ENCODE results near the gene FAM210A. TPM values are rescaled to one million over a fixed set of nuclear protein-coding genes. Genes with fewer than 3 reads are reported as not detected.

Gene FAM210A
- total and polyA plus RNA-seq, 2 donors (not counting 1 experiment from before 2014, with no cell fraction given) = 4.2 to 11.4 TPM

- no peak overlapping the region for H2AFZ ChIP-seq (ENCODE audit: insufficient read depth, low read depth, low read length, poor library complexity, severe bottlenecking)
- TF ChIP-seq EZH2 (IDR thresholded peaks at IDR 0.05; ENCODE audit: borderline replicate concordance, insufficient read depth, low read depth, low read length, poor library complexity, severe bottlenecking) = no peak
- no peak for TF ChIP-seq CTCF (IDR thresholded peaks at IDR 0.05)
- WGBS (ENCODE audit: insufficient coverage) = no CpG with 5 or more reads among the region's 16 CpGs
- ChIA-PET POLR2A (no interaction called here), CTCF (no interaction called here)
- no peak overlapping the region for H3K4me3 Mint-ChIP-seq
- ATAC-seq (ENCODE audit: low read depth) (no peak), DNase-seq (no peak)
- H3K27ac ChIP-seq (ENCODE audit: low read length in 2 of 2) = no peak overlapping the region
- intact Hi-C loops (cut with micrococcal nuclease) = no loop called here
- no peak overlapping the region for H3K27ac Mint-ChIP-seq
- H3K9me3 ChIP-seq (ENCODE audit: control extremely low read depth in 1 of 3, control insufficient read depth in 2 of 3, insufficient read depth in 1 of 3, low read length in 2 of 3) = peaks cover 0 to 6% (median 0%) of the 10 kb centered on the region in 3 donors
- no peaks in the 10 kb centered on the region for H3K9me3 Mint-ChIP-seq (ENCODE audit: insufficient read depth)
- H3K9ac ChIP-seq (ENCODE audit: low read length) = no peak overlapping the region
- no peaks in the 10 kb centered on the region for H3K27me3 Mint-ChIP-seq
- H3K4me1 Mint-ChIP-seq = no peaks in the 10 kb centered on the region
- H3K79me2 ChIP-seq (ENCODE audit: control insufficient read depth, insufficient read depth, low read length) = no peaks in the 10 kb centered on the region
- no peaks in the 10 kb centered on the region for H4K20me1 ChIP-seq (ENCODE audit: control insufficient read depth, insufficient read depth, low read length, poor library complexity, severe bottlenecking)
- no peak overlapping the region for H3K4me3 ChIP-seq (ENCODE audit: control extremely low read depth in 1 of 5, extremely low read depth in 1 of 5, insufficient read depth in 1 of 5, low read depth in 2 of 5, low read length in 4 of 5)
- no peaks in the 10 kb centered on the region for H3K4me1 ChIP-seq (ENCODE audit: control insufficient read depth in 2 of 2, insufficient read depth in 2 of 2, low read length in 2 of 2)
- H3K4me2 ChIP-seq (replicated peaks; ENCODE audit: low read depth, low read length, poor library complexity, severe bottlenecking) = no peak overlapping the region
- peaks cover 0 to 13% of the 10 kb centered on the region in 2 experiments for H3K36me3 ChIP-seq (replicated peaks in 1 of 2; ENCODE audit: control extremely low read depth in 1 of 2, control insufficient read depth in 1 of 2, extremely low read depth in 1 of 2, insufficient read depth in 2 of 2, low read length in 1 of 2)
- no peaks in the 10 kb centered on the region for H3K27me3 ChIP-seq (replicated peaks in 1 of 4; ENCODE audit: control extremely low read depth in 1 of 4, control insufficient read depth in 3 of 4, insufficient read depth in 4 of 4, low read length in 3 of 4)
Measured at GRCh38 chr18:13643261-13643751, 83.1 kb downstream of the FAM210A start.

- Mint-ChIP-seq H3K4me1 (no peaks in the 10 kb centered on the region), H3K4me3 (no peak overlapping the region), H3K27me3 (no peaks in the 10 kb centered on the region), H3K27ac (no peak overlapping the region), H3K9me3 (ENCODE audit: insufficient read depth) (no peaks in the 10 kb centered on the region)
- Histone ChIP-seq H2AFZ (ENCODE audit: insufficient read depth, low read depth, low read length, poor library complexity, severe bottlenecking) (no peak overlapping the region), H4K20me1 (ENCODE audit: control insufficient read depth, insufficient read depth, low read length, poor library complexity, severe bottlenecking) (no peaks in the 10 kb centered on the region), H3K4me1 (ENCODE audit: control insufficient read depth in 2 of 2, insufficient read depth in 2 of 2, low read length in 2 of 2) (no peaks in the 10 kb centered on the region), H3K4me3 (ENCODE audit: control extremely low read depth in 1 of 5, extremely low read depth in 1 of 5, insufficient read depth in 1 of 5, low read depth in 2 of 5, low read length in 4 of 5) (no peak overlapping the region), H3K4me2 (replicated peaks; ENCODE audit: low read depth, low read length, poor library complexity, severe bottlenecking) (no peak overlapping the region), H3K36me3 (replicated peaks in 1 of 2; ENCODE audit: control extremely low read depth in 1 of 2, control insufficient read depth in 1 of 2, extremely low read depth in 1 of 2, insufficient read depth in 2 of 2, low read length in 1 of 2) (peaks cover 0 to 13% of the 10 kb centered on the region in 2 experiments), H3K9me3 (ENCODE audit: control extremely low read depth in 1 of 3, control insufficient read depth in 2 of 3, insufficient read depth in 1 of 3, low read length in 2 of 3) (peaks cover 0 to 6% (median 0%) of the 10 kb centered on the region in 3 donors), H3K27ac (ENCODE audit: low read length in 2 of 2) (no peak overlapping the region), H3K9ac (ENCODE audit: low read length) (no peak overlapping the region), H3K27me3 (replicated peaks in 1 of 4; ENCODE audit: control extremely low read depth in 1 of 4, control insufficient read depth in 3 of 4, insufficient read depth in 4 of 4, low read length in 3 of 4) (no peaks in the 10 kb centered on the region), H3K79me2 (ENCODE audit: control insufficient read depth, insufficient read depth, low read length) (no peaks in the 10 kb centered on the region)
- WGBS (ENCODE audit: insufficient coverage) = 92% methylated on average over 13 of the region's 15 CpGs
- intact Hi-C loops (cut with micrococcal nuclease) = no loop called here
- POLR2A ChIA-PET = no interaction called here
- no peak for TF ChIP-seq CTCF (IDR thresholded peaks at IDR 0.05)
- TF ChIP-seq EZH2 (IDR thresholded peaks at IDR 0.05; ENCODE audit: borderline replicate concordance, insufficient read depth, low read depth, low read length, poor library complexity, severe bottlenecking) = no peak
- ATAC-seq (ENCODE audit: low read depth) = no peak
- DNase-seq = no peak
- CTCF ChIA-PET = no interaction called here
Measured at GRCh38 chr18:13642440-13642827, 83.9 kb downstream of the FAM210A start.
